Naive thymus-derived CD4-positive, alpha-beta T cell (primary cell): Measurements from ENCODE around the gene SERPINE1. TPM values are rescaled to one million over a fixed set of nuclear protein-coding genes. Genes with fewer than 3 reads are reported as not detected.
A peak's percentile ranks its signal among the peaks of the same experiment; 100 is the strongest.

ENCODE experiments used
- ATAC-seq: fragments of 150-1000 bp; cut with Tn5 transposase; 2 replicates; pipeline ENCODE4 v1.10.0; 2021; ENCODE audit warnings: mild to moderate bottlenecking, moderate library complexity
- CTCF ChIA-PET: fragments of 350-600 bp; sonication (Branson Sonifier 250); formaldehyde crosslinking; loops from one replicate; lab custom pipeline; 2021; ENCODE audit warnings: antibody characterized with exemption; lab: Charles Lee
- POLR2A ChIA-PET: fragments of 350-600 bp; sonication (Branson Sonifier 250); formaldehyde crosslinking; loops from one replicate; lab custom pipeline; 2021; ENCODE audit warnings: antibody characterized with exemption, inconsistent platforms; lab: Charles Lee
- DNase-seq, 9 donors: peaks; one replicate each; pipeline versions ENCODE4 v3.0.0 to v3.0.0-alpha.2; 2020 to 2022; ENCODE audit warnings: mixed read lengths in 1 of 9
- H3K27ac ChIP-seq: one replicate; pipeline ENCODE4 v1.7.0; 2013; ENCODE audit warnings: mild to moderate bottlenecking, low read depth, low read length, moderate library complexity
- H3K27me3 ChIP-seq, 2 donors: one replicate each; pipeline ENCODE4 v1.7.0; 2013; ENCODE audit warnings: low read length in 2 of 2, mild to moderate bottlenecking in 2 of 2, moderate library complexity in 2 of 2; ENCODE audit not compliant: control insufficient read depth in 2 of 2, insufficient read depth in 2 of 2
- H3K36me3 ChIP-seq, 3 experiments: 1 replicate in 2 of 3; 2 replicates in 1 of 3; pipeline ENCODE4 v1.7.0; 2013; ENCODE audit warnings: low read length in 3 of 3, mild to moderate bottlenecking in 3 of 3, moderate library complexity in 1 of 3; ENCODE audit not compliant: insufficient read depth in 3 of 3, control insufficient read depth in 2 of 3
- H3K4me1 ChIP-seq, 2 donors: one replicate each; pipeline ENCODE4 v1.7.0; 2013; ENCODE audit warnings: low read length in 2 of 2, mild to moderate bottlenecking in 2 of 2, moderate library complexity in 1 of 2; ENCODE audit not compliant: control insufficient read depth in 2 of 2, insufficient read depth in 2 of 2
- H3K4me3 ChIP-seq: 2 replicates; pipeline ENCODE4 v1.7.0; 2013; ENCODE audit warnings: mild to moderate bottlenecking, low read length
- H3K9me3 ChIP-seq, 3 experiments: 1 replicate in 2 of 3; 2 replicates in 1 of 3; pipeline ENCODE4 v1.7.0; 2013; ENCODE audit warnings: low read length in 3 of 3; ENCODE audit not compliant: control insufficient read depth in 2 of 3
- H3K27ac Mint-ChIP-seq, 9 donors: one replicate each; pipeline ENCODE4 v1.8.0; 2020 to 2022; ENCODE audit warnings: mixed read lengths in 9 of 9, mild to moderate bottlenecking in 8 of 9, moderate library complexity in 5 of 9, inconsistent platforms in 2 of 9
- H3K27me3 Mint-ChIP-seq, 5 donors: one replicate each; pipeline ENCODE4 v1.8.0; 2021 to 2022; ENCODE audit warnings: mixed read lengths in 5 of 5, mild to moderate bottlenecking in 1 of 5
- H3K36me3 Mint-ChIP-seq, 5 donors: one replicate each; pipeline ENCODE4 v1.8.0; 2020 to 2022; ENCODE audit warnings: mixed read lengths in 5 of 5, mild to moderate bottlenecking in 3 of 5, inconsistent platforms in 1 of 5
- H3K4me1 Mint-ChIP-seq, 7 donors: one replicate each; pipeline ENCODE4 v1.8.0; 2020 to 2022; ENCODE audit warnings: mixed read lengths in 7 of 7, mild to moderate bottlenecking in 3 of 7, inconsistent platforms in 1 of 7
- H3K4me3 Mint-ChIP-seq, 10 donors: one replicate each; pipeline ENCODE4 v1.8.0; 2020 to 2022; ENCODE audit warnings: mild to moderate bottlenecking in 10 of 10, mixed read lengths in 10 of 10, moderate library complexity in 6 of 10, inconsistent platforms in 2 of 10
- H3K9me3 Mint-ChIP-seq, 11 donors: one replicate each; pipeline ENCODE4 v1.8.0; 2020 to 2022; ENCODE audit warnings: mixed read lengths in 11 of 11, mild to moderate bottlenecking in 4 of 11, inconsistent platforms in 1 of 11, moderate library complexity in 1 of 11
- intact Hi-C, 2 donors: fragments of 100-400 bp; cut with micrococcal nuclease; formaldehyde crosslinking; loops; one replicate each; pipeline ENCODE4 v1.15.1; 2023
- polyA plus RNA-seq, 2 donors: library from polyadenylated mRNA; unstranded; fragments of 300-500 nt; fragmentation: Illumina TruSeq; gene quantifications; one replicate each; pipeline ENCODE4 v1.2.3, GENCODE V29; 2021
- total RNA-seq, 6 experiments: library from RNA in 5 of 6; stranded (reverse) in 5 of 6; gene quantifications; 1 replicate in 5 of 6; 2 replicates in 1 of 6; pipeline ENCODE4 v1.2.3 and lab custom pipeline; 2021 to 2026

Gene SERPINE1
- total and polyA plus RNA-seq, 7 experiments from 2014 or later, result 0.08 to 0.56 (median 0.36) TPM; not detected in 4

- no peak overlapping the region for H3K4me3 ChIP-seq
- ChIA-PET POLR2A (interaction anchor here (0.9 kb wide), 1 partner anchor 10 kb away, joined by 4 read pairs; the partner anchor contains the start of gene VGF), CTCF (interaction anchor here (1.1 kb wide), 1 partner anchor 11 kb away, joined by 6 read pairs; no protein-coding TSS in a partner anchor)
- H3K27me3 ChIP-seq, result no peaks in the 10 kb centered on the region
- H3K9me3 ChIP-seq, result no peaks in the 10 kb centered on the region
- peaks cover 0 to 32% (median 10%) of the 10 kb centered on the region in 5 donors for H3K36me3 Mint-ChIP-seq
- H3K36me3 ChIP-seq, result peaks cover 0 to 24% (median 0%) of the 10 kb centered on the region in 3 experiments
- H3K27me3 Mint-ChIP-seq, result peaks cover 0 to 18% (median 0%) of the 10 kb centered on the region in 5 donors
- no peaks in the 10 kb centered on the region for H3K9me3 Mint-ChIP-seq
- H3K4me1 Mint-ChIP-seq, result peaks cover 10 to 21% (median 13%) of the 10 kb centered on the region in 7 donors
- peak overlapping the region; percentile 27 to 91 (median 80) for H3K4me3 Mint-ChIP-seq
- peak overlapping the region in 1 of 9 donors; percentile 72 for H3K27ac Mint-ChIP-seq
- intact Hi-C loops, result loop anchor here in 1 of 2 donors (2.0 kb wide), 1 partner anchor 727 kb away; the partner anchor contains the start of genes MEPCE and ZCWPW1
- H3K4me1 ChIP-seq, result peaks cover 10% of the 10 kb centered on the region in 2 donors
- no peak overlapping the region for H3K27ac ChIP-seq
- ATAC-seq, result no peak
- no peak for DNase-seq
These were observed 28.4 kb downstream of the SERPINE1 start for GRCh38 chr7:101155303-101155702.

GRCh38 chr7:101156277-101156676, 29.4 kb downstream of the SERPINE1 start:
- H3K27ac ChIP-seq, result no peak overlapping the region
- H3K9me3 ChIP-seq, result no peaks in the 10 kb centered on the region
- CTCF ChIA-PET, result interaction anchor here (0.6 to 1.4 kb wide), 3 partner anchors 12 to 49 kb away, joined by 3 read pairs; no protein-coding TSS in a partner anchor
- H3K27me3 ChIP-seq, result peaks cover 0 to under 1% of the 10 kb centered on the region in 2 donors
- H3K36me3 Mint-ChIP-seq, result peaks cover 0 to 39% (median 11%) of the 10 kb centered on the region in 5 donors
- H3K4me3 ChIP-seq, result no peak overlapping the region
- peaks cover 10% of the 10 kb centered on the region in 2 donors for H3K4me1 ChIP-seq
- peaks cover 10 to 21% (median 13%) of the 10 kb centered on the region in 7 donors for H3K4me1 Mint-ChIP-seq
- peaks cover 2 to 17% (median 3%) of the 10 kb centered on the region in 5 donors for H3K27me3 Mint-ChIP-seq
- H3K27ac Mint-ChIP-seq, result no peak overlapping the region
- no peaks in the 10 kb centered on the region for H3K9me3 Mint-ChIP-seq
- H3K4me3 Mint-ChIP-seq, result peak overlapping the region in 4 of 10 donors; percentile 1 to 44 (median 26)
- intact Hi-C loops, result no loop called here
- ATAC-seq, result no peak
- H3K36me3 ChIP-seq, result peaks cover 0 to 24% (median 0%) of the 10 kb centered on the region in 3 experiments
- POLR2A ChIA-PET, result interaction anchor here (1.4 kb wide), 1 partner anchor 62 kb away, joined by 7 read pairs; the partner anchor contains the start of genes PLOD3 and ZNHIT1
- no peak for DNase-seq

GRCh38 chr7:101156866-101157589, 30.1 kb downstream of the SERPINE1 start:
- CTCF ChIA-PET, result interaction anchor here (0.6 to 1.6 kb wide), 4 partner anchors 14 to 1832 kb away, joined by 3 to 4 read pairs (median 4); partner anchors contain the start of gene ARPC1A
- ATAC-seq, result no peak

GRCh38 chr7:101159696-101160674, 33.1 kb downstream of the SERPINE1 start:
- Mint-ChIP-seq H3K4me1 (peaks cover 11 to 18% (median 16%) of the 10 kb centered on the region in 7 donors), H3K9me3 (peaks cover 0 to under 1% (median 0%) of the 10 kb centered on the region in 11 donors), H3K27me3 (peaks cover 12 to 21% (median 15%) of the 10 kb centered on the region in 5 donors), H3K4me3 (no peak overlapping the region), H3K36me3 (peaks cover 0 to 43% (median 14%) of the 10 kb centered on the region in 5 donors), H3K27ac (no peak overlapping the region)
- no peaks in the 10 kb centered on the region for H3K9me3 ChIP-seq
- no peak for ATAC-seq
- no peak for DNase-seq
- no peak overlapping the region for H3K4me3 ChIP-seq
- peaks cover 5 to 15% of the 10 kb centered on the region in 2 donors for H3K27me3 ChIP-seq
- no peak overlapping the region for H3K27ac ChIP-seq
- POLR2A ChIA-PET, result no interaction called here
- H3K36me3 ChIP-seq, result peaks cover 0 to 24% (median 0%) of the 10 kb centered on the region in 3 experiments
- intact Hi-C loops, result no loop called here
- CTCF ChIA-PET, result interaction anchor here (1.9 kb wide), 1 partner anchor 16 kb away, joined by 6 read pairs; no protein-coding TSS in a partner anchor
- peaks cover 13 to 16% of the 10 kb centered on the region in 2 donors for H3K4me1 ChIP-seq

More at GRCh38 chr7:101156866-101157589, 30.1 kb downstream of the SERPINE1 start:
- H3K27ac ChIP-seq, result no peak overlapping the region
- H3K4me3 ChIP-seq, result no peak overlapping the region
- intact Hi-C loops, result no loop called here
- no peak for DNase-seq
- Mint-ChIP-seq H3K27me3 (peaks cover 6 to 19% (median 7%) of the 10 kb centered on the region in 5 donors), H3K4me3 (peak overlapping the region in 2 of 10 donors; percentile 35 to 44), H3K9me3 (no peaks in the 10 kb centered on the region), H3K36me3 (peaks cover 0 to 43% (median 14%) of the 10 kb centered on the region in 5 donors), H3K4me1 (peaks cover 10 to 21% (median 13%) of the 10 kb centered on the region in 7 donors), H3K27ac (peak overlapping the region in 1 of 9 donors; percentile 17)
- peaks cover 1 to 5% of the 10 kb centered on the region in 2 donors for H3K27me3 ChIP-seq
- POLR2A ChIA-PET, result interaction anchor here (0.5 to 1.4 kb wide), 2 partner anchors 10 to 61 kb away, joined by 3 to 7 read pairs; partner anchors contain the start of genes PLOD3 and ZNHIT1
- no peaks in the 10 kb centered on the region for H3K9me3 ChIP-seq
- H3K4me1 ChIP-seq, result peaks cover 10% of the 10 kb centered on the region in 2 donors
- H3K36me3 ChIP-seq, result peaks cover 0 to 24% (median 0%) of the 10 kb centered on the region in 3 experiments

- H3K4me3 ChIP-seq, result no peak overlapping the region
- H3K27me3 ChIP-seq, result peaks cover 8 to 20% of the 10 kb centered on the region in 2 donors
- peaks cover 0 to 8% (median 0%) of the 10 kb centered on the region in 11 donors for H3K9me3 Mint-ChIP-seq
- no peak overlapping the region for H3K27ac ChIP-seq
- no peak for ATAC-seq
- ChIA-PET CTCF (interaction anchor here (1.9 kb wide), 1 partner anchor 17 kb away, joined by 6 read pairs; no protein-coding TSS in a partner anchor), POLR2A (no interaction called here)
- intact Hi-C loops, result no loop called here
- peaks cover 0 to 24% (median 0%) of the 10 kb centered on the region in 3 experiments for H3K36me3 ChIP-seq
- no peaks in the 10 kb centered on the region for H3K9me3 ChIP-seq
- peaks cover 0 to 43% (median 15%) of the 10 kb centered on the region in 5 donors for H3K36me3 Mint-ChIP-seq
- peak overlapping the region in 3 of 10 donors; percentile 14 to 77 (median 51) for H3K4me3 Mint-ChIP-seq
- H3K27me3 Mint-ChIP-seq, result peaks cover 19 to 30% (median 24%) of the 10 kb centered on the region in 5 donors
- no peak for DNase-seq
- H3K27ac Mint-ChIP-seq, result no peak overlapping the region
- H3K4me1 Mint-ChIP-seq, result peaks cover 12 to 19% (median 16%) of the 10 kb centered on the region in 7 donors
- H3K4me1 ChIP-seq, result peaks cover 16 to 18% of the 10 kb centered on the region in 2 donors
These were observed 34.0 kb downstream of the SERPINE1 start for GRCh38 chr7:101160910-101161309.
